Mesothelial cell of epicardium (in vitro differentiated cells): ENCODE data around the gene DMD. TPM values are rescaled to one million over a fixed set of nuclear protein-coding genes. Genes with fewer than 3 reads are reported as not detected.

Experiments used
- DNase-seq, 2 experiments: peaks; one replicate each; pipeline ENCODE4 v3.0.0; 2021; ENCODE audit warnings: low spot score in 2 of 2; ENCODE audit not compliant: unreplicated experiment in 2 of 2
- H3K27ac Mint-ChIP-seq: 2 replicates; pipeline ENCODE4 v1.8.0; 2021; ENCODE audit warnings: mixed read lengths
- H3K27me3 Mint-ChIP-seq: 2 replicates; pipeline ENCODE4 v1.8.0; 2021; ENCODE audit warnings: low read depth, mixed read lengths
- H3K36me3 Mint-ChIP-seq: 2 replicates; pipeline ENCODE4 v1.8.0; 2021; ENCODE audit warnings: mixed read lengths
- H3K4me1 Mint-ChIP-seq: 2 replicates; pipeline ENCODE4 v1.8.0; 2021; ENCODE audit warnings: mixed read lengths
- H3K4me3 Mint-ChIP-seq: 2 replicates; pipeline ENCODE4 v1.8.0; 2021; ENCODE audit warnings: mild to moderate bottlenecking, moderate library complexity, mixed read lengths
- H3K9me3 Mint-ChIP-seq: 2 replicates; pipeline ENCODE4 v1.8.0; 2021; ENCODE audit warnings: mixed read lengths
- total RNA-seq: library from RNA; stranded (reverse); gene quantifications from 3 replicates; pipeline ENCODE4 v1.2.1, GENCODE V29; 2021
- TF ChIP-seq, protein P1 (sequence below): fragments of 200-600 bp; sonication (generic); IDR thresholded peaks from one replicate; pipeline ENCODE4 v1.5.0; 2021; ENCODE audit warnings: antibody characterized with exemption; ENCODE audit not compliant: unreplicated experiment

DMD gene
- total RNA-seq, 1 donor from 2014 or later: 79.4 TPM

- Mint-ChIP-seq H3K36me3 (peaks cover 14% of the 10 kb centered on the region), H3K4me3 (no peak overlapping the region), H3K9me3 (peaks cover 11% of the 10 kb centered on the region), H3K27me3 (no peaks in the 10 kb centered on the region), H3K27ac (no peak overlapping the region), H3K4me1 (no peaks in the 10 kb centered on the region)
- DNase-seq: no peak
- TF ChIP-seq, protein P1, sequence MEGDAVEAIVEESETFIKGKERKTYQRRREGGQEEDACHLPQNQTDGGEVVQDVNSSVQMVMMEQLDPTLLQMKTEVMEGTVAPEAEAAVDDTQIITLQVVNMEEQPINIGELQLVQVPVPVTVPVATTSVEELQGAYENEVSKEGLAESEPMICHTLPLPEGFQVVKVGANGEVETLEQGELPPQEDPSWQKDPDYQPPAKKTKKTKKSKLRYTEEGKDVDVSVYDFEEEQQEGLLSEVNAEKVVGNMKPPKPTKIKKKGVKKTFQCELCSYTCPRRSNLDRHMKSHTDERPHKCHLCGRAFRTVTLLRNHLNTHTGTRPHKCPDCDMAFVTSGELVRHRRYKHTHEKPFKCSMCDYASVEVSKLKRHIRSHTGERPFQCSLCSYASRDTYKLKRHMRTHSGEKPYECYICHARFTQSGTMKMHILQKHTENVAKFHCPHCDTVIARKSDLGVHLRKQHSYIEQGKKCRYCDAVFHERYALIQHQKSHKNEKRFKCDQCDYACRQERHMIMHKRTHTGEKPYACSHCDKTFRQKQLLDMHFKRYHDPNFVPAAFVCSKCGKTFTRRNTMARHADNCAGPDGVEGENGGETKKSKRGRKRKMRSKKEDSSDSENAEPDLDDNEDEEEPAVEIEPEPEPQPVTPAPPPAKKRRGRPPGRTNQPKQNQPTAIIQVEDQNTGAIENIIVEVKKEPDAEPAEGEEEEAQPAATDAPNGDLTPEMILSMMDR: no peak
Measured at GRCh38 chrX:32370456-32371205, 840.7 kb downstream of the DMD start.

GRCh38 chrX:32293962-32294700 is 917.2 kb downstream of the DMD start:
- H3K27me3 Mint-ChIP-seq: no peaks in the 10 kb centered on the region
- peaks cover 3% of the 10 kb centered on the region for H3K4me1 Mint-ChIP-seq
- peaks cover 28% of the 10 kb centered on the region for H3K9me3 Mint-ChIP-seq
- H3K36me3 Mint-ChIP-seq: peaks cover 4% of the 10 kb centered on the region
- no peak overlapping the region for H3K4me3 Mint-ChIP-seq
- DNase-seq: no peak
- H3K27ac Mint-ChIP-seq: no peak overlapping the region
- TF ChIP-seq, protein P1: no peak

- Mint-ChIP-seq H3K27me3 (peaks cover 2% of the 10 kb centered on the region), H3K4me1 (peaks cover 2% of the 10 kb centered on the region), H3K27ac (no peak overlapping the region), H3K4me3 (no peak overlapping the region), H3K9me3 (peaks cover 14% of the 10 kb centered on the region), H3K36me3 (peaks cover 5% of the 10 kb centered on the region)
- DNase-seq: no peak
- TF ChIP-seq, protein P1: no peak
Measured at GRCh38 chrX:32289356-32289755, 922.0 kb downstream of the DMD start.

GRCh38 chrX:32281853-32282252 is 929.5 kb downstream of the DMD start:
- peaks cover 14% of the 10 kb centered on the region for H3K36me3 Mint-ChIP-seq
- H3K9me3 Mint-ChIP-seq: peaks cover 29% of the 10 kb centered on the region
- peaks cover 3% of the 10 kb centered on the region for H3K4me1 Mint-ChIP-seq
- H3K27me3 Mint-ChIP-seq: no peaks in the 10 kb centered on the region
- DNase-seq: no peak
- TF ChIP-seq, protein P1: no peak
- no peak overlapping the region for H3K27ac Mint-ChIP-seq
- H3K4me3 Mint-ChIP-seq: no peak overlapping the region

DNA sequence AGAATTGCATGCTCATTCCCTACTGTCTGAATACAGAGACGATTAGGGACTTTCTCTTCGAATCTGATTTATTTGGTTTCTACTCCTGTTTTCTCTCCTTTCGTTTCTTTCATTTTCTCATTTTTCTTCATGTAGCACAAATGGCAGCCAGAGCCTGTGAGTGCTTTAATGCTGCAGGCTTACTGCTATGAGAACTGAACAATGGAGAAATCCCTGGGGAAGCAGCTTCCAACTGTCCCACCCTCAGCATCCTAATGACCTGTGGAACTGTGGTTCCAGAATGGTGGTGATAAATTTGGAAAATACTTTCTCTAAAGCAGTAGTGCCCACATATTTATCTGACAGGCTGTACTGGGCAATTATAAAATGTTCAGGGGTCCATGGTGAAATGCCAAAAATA is 930.4 kb downstream of the DMD start:
- Mint-ChIP-seq H3K4me1 (peaks cover 3% of the 10 kb centered on the region), H3K27me3 (no peaks in the 10 kb centered on the region), H3K9me3 (peaks cover 29% of the 10 kb centered on the region), H3K36me3 (peaks cover 14% of the 10 kb centered on the region), H3K27ac (no peak overlapping the region), H3K4me3 (no peak overlapping the region)
- no peak for DNase-seq
- TF ChIP-seq, protein P1: no peak
